Mesendoderm (in vitro differentiated cells): ENCODE measurements around the gene ALOX15B.
"Not testable (repeated sequence)": the region's sequence is repeated elsewhere in the genome, so short reads cannot be mapped to it uniquely, and the experiment has no call there.

Experiments
- DNase-seq: peaks from one replicate; pipeline ENCODE4 v3.0.0; 2013
- H2AK5ac ChIP-seq: 2 replicates; pipeline ENCODE4 v1.6.1; 2013; ENCODE audit warnings: low read length, inconsistent platforms
- H2BK120ac ChIP-seq: 2 replicates; pipeline ENCODE4 v1.6.1; 2013; ENCODE audit warnings: low read depth, mild to moderate bottlenecking, low read length, moderate library complexity, mixed read lengths
- H2BK15ac ChIP-seq: replicated peaks from 2 replicates; pipeline ENCODE4 v1.6.1; 2013; ENCODE audit warnings: low read depth, mild to moderate bottlenecking, moderate library complexity
- H2BK5ac ChIP-seq: 2 replicates; pipeline ENCODE4 v1.6.1; 2013; ENCODE audit warnings: low read length, inconsistent platforms
- H3K18ac ChIP-seq: 2 replicates; pipeline ENCODE4 v1.6.1; 2013; ENCODE audit warnings: mild to moderate bottlenecking, low read length, mixed read lengths
- H3K23ac ChIP-seq: one replicate; pipeline ENCODE4 v1.6.1; 2013; ENCODE audit warnings: low read length
- H3K27ac ChIP-seq: 2 replicates; pipeline ENCODE4 v1.5.1; 2013; ENCODE audit warnings: low read depth, mild to moderate bottlenecking, inconsistent platforms, low read length, moderate library complexity
- H3K27me3 ChIP-seq: 2 replicates; pipeline ENCODE4 v1.6.1; 2013; ENCODE audit warnings: low read length, control low read depth, mild to moderate bottlenecking, inconsistent platforms; ENCODE audit not compliant: insufficient read depth, poor library complexity
- H3K36me3 ChIP-seq: 2 replicates; pipeline ENCODE4 v1.6.1; 2013; ENCODE audit warnings: low read length, inconsistent platforms; ENCODE audit not compliant: control insufficient read depth, insufficient read depth
- H3K4ac ChIP-seq: one replicate; pipeline ENCODE4 v1.6.1; 2013; ENCODE audit warnings: low read depth, mild to moderate bottlenecking, low read length, moderate library complexity
- H3K4me1 ChIP-seq: 2 replicates; pipeline ENCODE4 v1.6.1; 2013; ENCODE audit warnings: low read depth, low read length, inconsistent platforms; ENCODE audit not compliant: control insufficient read depth
- H3K4me2 ChIP-seq: 2 replicates; pipeline ENCODE4 v1.6.1; 2013; ENCODE audit warnings: low read length
- H3K4me3 ChIP-seq: 2 replicates; pipeline ENCODE4 v1.5.1; 2013; ENCODE audit warnings: mild to moderate bottlenecking, low read length
- H3K56ac ChIP-seq: one replicate; pipeline ENCODE4 v1.6.1; 2013; ENCODE audit warnings: low read length
- H3K79me1 ChIP-seq: 2 replicates; pipeline ENCODE4 v1.6.1; 2013; ENCODE audit warnings: low read length, inconsistent platforms
- H3K79me2 ChIP-seq: 2 replicates; pipeline ENCODE4 v1.6.1; 2013; ENCODE audit warnings: mild to moderate bottlenecking, low read length; ENCODE audit not compliant: control insufficient read depth, insufficient read depth
- H3K9ac ChIP-seq: 2 replicates; pipeline ENCODE4 v1.6.1; 2013; ENCODE audit warnings: low read length, inconsistent platforms
- H4K5ac ChIP-seq: one replicate; pipeline ENCODE4 v1.6.1; 2013; ENCODE audit warnings: low read length
- H4K8ac ChIP-seq: one replicate; pipeline ENCODE4 v1.6.1; 2013; ENCODE audit warnings: low read depth, mild to moderate bottlenecking, control low read depth, low read length, moderate library complexity
- WGBS: extraction: QIAGEN DNeasy Blood & Tissue Kit; methylation state at CpG from one replicate; pipeline ENCODE4 v1.1.7; 2013; ENCODE audit warnings: low lambda C conversion rate, missing lambda C conversion rate; ENCODE audit not compliant: insufficient coverage; ENCODE audit errors: extremely low coverage; 5-methylcytosine and 5-hydroxymethylcytosine counted together

Gene ALOX15B

DNA sequence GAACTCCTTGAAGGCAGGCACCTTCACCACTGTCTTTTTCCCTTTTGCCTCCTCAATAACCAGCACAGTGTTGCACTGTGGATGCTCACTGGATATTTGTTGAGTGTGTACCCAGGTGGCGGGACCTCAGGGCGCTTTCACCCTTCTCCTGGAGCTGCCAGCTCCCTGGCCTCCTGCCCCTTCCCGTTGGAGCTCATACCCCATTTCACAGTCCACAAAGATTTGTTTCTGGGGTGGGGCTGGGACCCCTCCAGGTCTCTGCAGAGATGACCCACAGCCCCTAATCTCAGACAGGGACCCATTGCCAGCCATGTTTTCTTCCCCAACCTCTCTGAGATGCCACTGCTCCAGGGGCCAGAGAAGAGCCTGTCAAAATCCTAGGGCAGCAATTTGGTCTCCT lies 36.2 kb downstream of the ALOX15B start:
- no peak overlapping the region for H3K18ac ChIP-seq
- no peak overlapping the region for H4K8ac ChIP-seq
- H2AK5ac ChIP-seq: no peak overlapping the region
- H3K23ac ChIP-seq: no peak overlapping the region
- H3K56ac ChIP-seq: no peak overlapping the region
- no peaks in the 10 kb centered on the region for H3K36me3 ChIP-seq
- no peak overlapping the region for H4K5ac ChIP-seq
- no peak for DNase-seq
- H3K79me1 ChIP-seq: no peaks in the 10 kb centered on the region
- no peak overlapping the region for H3K27ac ChIP-seq
- no peak overlapping the region for H2BK5ac ChIP-seq
- H2BK15ac ChIP-seq: no peak overlapping the region
- no peaks in the 10 kb centered on the region for H3K79me2 ChIP-seq
- no peak overlapping the region for H3K9ac ChIP-seq
- peaks cover 3% of the 10 kb centered on the region for H3K4me1 ChIP-seq
- H2BK120ac ChIP-seq: no peak overlapping the region
- H3K4ac ChIP-seq: no peak overlapping the region
- peaks cover 41% of the 10 kb centered on the region for H3K27me3 ChIP-seq
- no peak overlapping the region for H3K4me2 ChIP-seq
- WGBS: no CpG with 5 or more reads among the region's 3 CpGs
- H3K4me3 ChIP-seq: no peak overlapping the region

- Histone ChIP-seq H3K36me3 (no peaks in the 10 kb centered on the region), H3K23ac (no peak overlapping the region), H3K18ac (no peak overlapping the region), H3K4me2 (no peak overlapping the region), H3K56ac (no peak overlapping the region), H3K9ac (no peak overlapping the region), H4K5ac (no peak overlapping the region), H4K8ac (no peak overlapping the region), H2BK5ac (no peak overlapping the region), H3K4ac (no peak overlapping the region), H2BK15ac (no peak overlapping the region), H3K4me1 (peaks cover 3% of the 10 kb centered on the region), H3K27me3 (peaks cover 43% of the 10 kb centered on the region), H3K79me1 (no peaks in the 10 kb centered on the region), H2AK5ac (no peak overlapping the region), H3K4me3 (no peak overlapping the region), H3K79me2 (no peaks in the 10 kb centered on the region), H3K27ac (no peak overlapping the region), H2BK120ac (no peak overlapping the region)
- WGBS: no CpG with 5 or more reads among the region's 14 CpGs
- no peak for DNase-seq
Measured at GRCh38 chr17:8075574-8076342, 36.9 kb downstream of the ALOX15B start.

DNA sequence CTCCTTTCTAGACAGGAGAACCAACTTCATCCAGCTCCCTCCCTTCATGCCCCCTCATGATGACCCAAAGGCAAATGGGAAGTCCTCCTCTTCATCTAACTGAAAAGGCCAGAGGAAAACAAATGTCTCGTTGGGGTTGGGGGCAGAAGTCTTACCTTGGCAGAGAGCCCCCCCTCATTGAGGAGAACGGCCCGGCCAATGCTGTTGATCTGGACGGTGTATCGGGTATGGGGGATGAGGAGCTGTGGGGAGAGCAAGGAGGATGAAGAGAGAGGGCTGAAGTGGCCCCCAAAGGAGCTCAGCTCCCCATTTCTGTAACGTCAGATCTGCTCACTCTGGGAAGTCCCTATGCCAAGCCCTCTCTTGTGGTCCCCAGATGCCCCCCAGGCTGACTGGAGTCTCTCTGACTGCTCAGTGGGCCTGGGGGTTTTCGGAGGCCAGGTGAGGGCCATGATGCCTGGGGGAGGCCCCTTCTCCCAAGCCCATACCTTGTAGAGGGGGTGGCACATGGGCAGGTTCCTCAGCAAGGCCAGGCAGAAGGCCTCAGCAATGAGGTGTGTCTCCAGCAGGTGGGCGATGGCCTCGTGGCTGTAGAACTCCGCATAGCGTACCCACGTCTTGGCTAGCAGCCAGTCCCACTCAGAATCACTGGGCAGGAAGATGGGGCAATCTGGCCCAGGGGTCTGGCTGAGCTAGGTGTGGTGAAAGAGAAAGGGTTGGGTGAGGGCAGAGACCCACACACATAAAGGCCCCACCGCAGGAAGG lies 37.8 kb downstream of the ALOX15B start:
- H2AK5ac ChIP-seq: no peak overlapping the region
- H3K79me1 ChIP-seq: no peaks in the 10 kb centered on the region
- H3K9ac ChIP-seq: no peak overlapping the region
- H4K5ac ChIP-seq: no peak overlapping the region
- no peak for DNase-seq
- H3K79me2 ChIP-seq: no peaks in the 10 kb centered on the region
- no peak overlapping the region for H3K18ac ChIP-seq
- no peak overlapping the region for H4K8ac ChIP-seq
- H3K4me1 ChIP-seq: peaks cover 3% of the 10 kb centered on the region
- H2BK120ac ChIP-seq: no peak overlapping the region
- no peak overlapping the region for H2BK15ac ChIP-seq
- H3K56ac ChIP-seq: no peak overlapping the region
- peaks cover 40% of the 10 kb centered on the region for H3K27me3 ChIP-seq
- WGBS: no CpG with 5 or more reads among the region's 13 CpGs
- no peak overlapping the region for H3K4me2 ChIP-seq
- no peak overlapping the region for H3K4me3 ChIP-seq
- H3K23ac ChIP-seq: no peak overlapping the region
- H3K36me3 ChIP-seq: no peaks in the 10 kb centered on the region
- no peak overlapping the region for H3K4ac ChIP-seq
- no peak overlapping the region for H2BK5ac ChIP-seq
- no peak overlapping the region for H3K27ac ChIP-seq

DNA sequence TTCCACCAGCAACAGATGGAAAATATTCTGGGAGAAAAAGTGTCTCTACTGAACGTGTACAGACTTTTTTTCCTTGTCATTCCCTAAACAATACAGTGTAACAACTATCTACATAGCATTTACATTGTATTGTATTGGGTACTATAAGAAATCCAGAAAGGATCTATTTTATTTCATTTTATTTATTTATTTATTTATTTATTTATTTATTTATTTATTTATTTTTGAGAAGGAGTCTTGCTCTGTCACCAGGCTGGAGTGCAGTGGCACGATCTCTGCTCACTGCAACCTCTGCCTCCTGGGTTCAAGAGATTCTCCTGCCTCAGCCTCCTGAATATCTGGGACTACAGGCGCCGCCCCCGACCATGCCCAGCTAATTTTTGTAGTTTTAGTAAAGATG lies 39.1 kb downstream of the ALOX15B start:
- H2BK15ac ChIP-seq, H4K5ac ChIP-seq, H4K8ac ChIP-seq, H3K9ac ChIP-seq, H3K36me3 ChIP-seq, H3K4ac ChIP-seq, H3K79me1 ChIP-seq, DNase-seq, H3K79me2 ChIP-seq, H2AK5ac ChIP-seq, H3K4me1 ChIP-seq, H3K4me3 ChIP-seq, H3K18ac ChIP-seq, H3K4me2 ChIP-seq, H2BK120ac ChIP-seq, H3K23ac ChIP-seq, H2BK5ac ChIP-seq, H3K56ac ChIP-seq, H3K27ac ChIP-seq: not testable (repeated sequence)
- H3K27me3 ChIP-seq: peaks cover 27% of the 10 kb centered on the region
- WGBS: no CpG with 5 or more reads among the region's 5 CpGs

DNA sequence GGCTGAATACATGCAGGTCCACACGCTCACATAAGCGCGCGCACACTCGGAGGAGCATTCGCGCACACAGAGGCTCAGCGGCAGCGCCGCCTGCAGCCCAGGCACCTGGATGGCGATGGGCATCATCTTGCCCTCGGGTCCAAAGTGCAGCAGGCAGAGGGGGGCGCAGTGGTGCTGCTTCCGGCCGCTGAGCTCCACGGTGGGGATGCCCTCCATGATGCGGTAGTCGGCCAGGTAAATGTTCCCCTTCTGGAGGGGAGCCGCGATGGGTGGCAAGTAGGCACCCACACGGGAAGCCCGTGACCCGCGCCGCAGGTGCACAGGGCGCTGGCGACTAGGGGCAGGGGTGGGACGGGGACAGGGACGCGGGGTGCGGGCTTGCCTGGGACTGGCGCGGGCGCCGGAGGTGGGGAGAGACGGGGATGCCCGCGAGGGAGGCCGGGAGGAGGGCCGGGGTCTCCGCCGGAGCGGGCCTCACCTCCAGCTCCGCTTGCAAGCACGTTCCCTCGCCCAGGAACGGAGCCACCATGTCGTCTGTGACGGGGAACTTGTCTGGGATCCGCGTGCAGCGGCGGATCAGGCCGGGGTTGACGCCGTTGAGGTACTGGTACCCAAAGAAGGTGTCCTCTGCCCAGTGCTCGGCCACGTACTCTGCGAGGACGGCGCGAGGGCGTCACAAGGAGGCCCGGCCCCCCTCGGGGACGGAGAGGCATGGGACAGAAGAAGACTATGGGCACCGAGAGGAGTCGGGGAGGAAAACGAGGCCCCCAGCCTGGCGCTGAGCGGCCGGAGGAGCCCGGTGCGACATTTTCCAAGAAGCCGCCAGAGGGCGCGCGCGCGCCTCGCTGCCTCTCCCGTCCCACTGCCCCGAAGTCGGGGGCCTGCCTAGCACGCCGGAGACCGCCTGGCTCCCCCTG lies 40.7 kb downstream of the ALOX15B start:
- Histone ChIP-seq H3K4me3 (no peak overlapping the region), H2BK15ac (no peak overlapping the region), H3K36me3 (no peaks in the 10 kb centered on the region), H2BK120ac (no peak overlapping the region), H3K56ac (peak overlapping the region; percentile 87), H4K8ac (no peak overlapping the region), H3K27ac (no peak overlapping the region), H2AK5ac (no peak overlapping the region), H4K5ac (no peak overlapping the region), H3K23ac (no peak overlapping the region), H3K79me2 (no peaks in the 10 kb centered on the region), H3K79me1 (no peaks in the 10 kb centered on the region), H3K27me3 (peaks cover 17% of the 10 kb centered on the region), H2BK5ac (no peak overlapping the region), H3K9ac (peak overlapping the region; percentile 60), H3K18ac (no peak overlapping the region), H3K4me2 (peak overlapping the region; percentile 82), H3K4ac (no peak overlapping the region), H3K4me1 (no peaks in the 10 kb centered on the region)
- peak; percentile 82 for DNase-seq
- WGBS: no CpG with 5 or more reads among the region's 87 CpGs
